CD4-positive, alpha-beta T cell treated with Interleukin-21 for 1 hour (primary cell): Measurements from ENCODE around the gene CARS1.

Experiments used
- DNase-seq: peaks from one replicate; pipeline ENCODE4 v3.0.0-alpha.2; 2020

The CARS1 gene

DNA sequence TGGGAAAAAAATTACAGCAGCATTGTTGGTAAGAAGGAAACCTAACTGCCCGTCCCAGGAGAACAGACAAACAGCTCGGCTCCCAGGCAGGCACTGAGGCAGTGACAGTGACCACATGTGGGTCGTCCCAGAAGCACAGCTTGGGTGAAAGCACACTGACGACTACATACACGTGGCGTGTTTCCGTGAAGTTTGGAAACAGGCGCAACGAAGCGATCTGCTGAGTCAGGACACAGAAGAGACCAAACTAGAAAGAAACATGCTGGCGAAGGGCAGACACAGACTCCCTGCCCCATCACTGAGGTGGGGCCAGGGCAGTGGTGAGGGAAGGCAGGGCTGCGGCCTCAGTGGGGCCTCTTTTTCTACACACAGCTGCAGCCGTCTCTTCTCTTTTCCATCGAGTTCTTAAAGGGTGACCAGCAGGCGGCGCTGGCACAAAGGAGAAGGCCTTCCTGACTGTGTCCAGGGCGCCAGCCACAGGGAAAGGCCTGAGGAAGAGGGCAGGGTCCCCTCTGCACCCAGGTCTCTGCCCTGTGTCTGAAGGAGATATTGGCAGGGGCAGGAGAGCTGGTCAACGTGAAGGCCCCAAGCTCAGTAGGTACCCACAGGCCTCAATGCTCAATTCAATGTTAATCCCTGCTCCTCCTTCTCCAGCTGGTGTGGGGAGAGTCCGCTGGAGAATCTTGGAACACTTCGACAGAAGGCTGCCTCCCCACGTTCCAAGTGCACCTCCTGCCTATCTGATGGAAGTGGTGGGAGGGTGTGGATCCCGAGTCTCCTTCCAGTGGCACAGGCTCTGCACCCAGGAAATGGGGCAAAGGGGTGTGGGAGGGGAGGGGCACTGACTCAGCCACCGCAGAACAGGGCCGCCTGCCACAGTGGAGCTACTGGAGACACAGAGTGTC lies 19.9 kb downstream of the CARS1 start:
- DNase-seq: peak; percentile 52

DNA sequence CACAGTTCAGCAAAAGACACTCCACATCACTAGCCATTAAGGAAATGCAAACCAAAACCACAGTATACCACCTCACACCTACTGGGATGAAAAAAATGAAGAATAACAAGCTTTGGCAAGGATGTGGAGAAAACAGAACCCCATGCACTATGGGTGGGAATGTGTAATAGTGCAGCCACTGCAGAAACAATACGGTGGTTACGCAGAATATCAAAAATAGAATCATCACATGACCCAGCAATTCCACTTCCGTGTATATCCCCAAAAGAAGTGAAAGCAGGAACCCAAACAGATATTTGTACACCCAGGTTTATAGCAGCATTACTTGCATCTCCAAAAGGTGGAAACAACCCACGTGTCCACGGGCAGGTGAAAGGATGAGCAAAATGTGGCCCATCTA lies 20.8 kb downstream of the CARS1 start:
- peak; percentile 7 for DNase-seq

DNA sequence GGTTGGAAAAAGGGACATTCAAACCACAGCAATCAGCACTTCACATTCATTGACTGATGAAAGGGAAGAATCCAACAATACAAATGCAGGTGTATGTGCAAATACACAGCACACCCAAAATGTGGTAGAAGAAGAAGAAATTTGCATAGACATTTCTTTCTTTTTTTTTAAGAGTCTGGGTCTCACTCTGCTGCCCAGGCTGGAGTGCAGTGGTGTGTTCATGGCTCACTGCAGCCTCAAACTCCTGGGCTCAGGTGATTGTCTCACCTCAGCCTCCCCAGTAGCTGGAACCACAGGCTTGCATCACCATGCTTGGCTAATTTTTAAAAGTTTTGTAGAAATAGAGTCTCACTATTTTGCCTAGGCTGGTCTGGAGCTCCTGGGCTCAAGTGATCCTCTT lies 21.9 kb downstream of the CARS1 start:
- DNase-seq: no peak

DNA sequence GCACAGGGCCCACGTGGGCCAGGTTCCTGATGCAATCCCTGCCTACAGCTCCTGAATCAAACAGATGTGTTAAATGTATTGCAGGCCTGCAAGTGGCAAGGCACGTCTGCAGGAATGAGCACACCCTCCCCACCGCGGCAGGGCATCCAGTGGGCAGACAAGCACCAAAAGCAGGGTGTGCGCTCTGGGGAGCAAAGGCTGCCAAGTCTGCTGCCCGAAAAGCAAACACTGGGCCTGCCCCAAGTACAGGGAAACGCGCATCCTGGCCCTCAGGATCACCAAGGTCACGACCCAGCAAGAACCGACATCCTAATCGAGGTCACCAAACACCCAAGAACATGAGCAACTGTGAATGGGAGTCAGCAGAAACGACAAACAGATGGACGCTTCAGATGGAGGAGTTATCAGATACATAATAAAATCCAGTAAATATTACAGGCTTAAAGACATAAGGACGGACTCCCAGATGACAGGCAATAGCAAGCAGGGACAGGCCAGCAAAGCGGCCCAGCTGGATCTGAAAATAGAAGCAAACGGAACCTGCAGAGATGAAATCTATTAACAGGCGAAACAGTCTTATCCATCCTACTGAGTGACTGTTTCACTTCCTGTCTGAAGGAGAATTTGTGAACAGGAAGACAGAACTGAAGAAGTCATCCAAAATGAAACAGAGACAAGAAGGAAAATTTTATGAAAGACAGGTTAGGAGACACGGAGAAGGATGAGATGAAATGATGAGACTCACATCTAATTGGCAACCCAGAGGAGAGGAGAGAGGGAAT lies 26.7 kb downstream of the CARS1 start:
- DNase-seq: no peak

DNA sequence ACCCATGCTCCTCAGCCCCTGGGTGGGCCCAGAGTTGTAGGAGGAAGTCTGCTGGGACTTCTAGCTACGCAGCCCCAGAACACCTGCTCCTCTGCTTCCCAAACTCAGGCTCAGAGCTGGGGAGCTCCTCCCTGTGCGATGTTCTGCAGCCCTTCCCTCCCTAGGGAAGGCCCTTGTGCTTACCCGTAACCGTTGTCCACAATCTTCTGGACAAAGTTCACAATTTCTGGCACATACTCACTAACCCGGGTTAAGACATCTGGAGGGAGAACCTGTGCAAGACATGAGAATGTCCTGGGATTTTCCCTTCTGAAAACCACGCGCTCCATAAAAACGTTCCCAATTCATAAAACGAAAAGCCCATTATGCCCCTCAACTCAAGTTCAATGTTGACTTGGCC lies 28.4 kb downstream of the CARS1 start:
- DNase-seq: no peak

DNA sequence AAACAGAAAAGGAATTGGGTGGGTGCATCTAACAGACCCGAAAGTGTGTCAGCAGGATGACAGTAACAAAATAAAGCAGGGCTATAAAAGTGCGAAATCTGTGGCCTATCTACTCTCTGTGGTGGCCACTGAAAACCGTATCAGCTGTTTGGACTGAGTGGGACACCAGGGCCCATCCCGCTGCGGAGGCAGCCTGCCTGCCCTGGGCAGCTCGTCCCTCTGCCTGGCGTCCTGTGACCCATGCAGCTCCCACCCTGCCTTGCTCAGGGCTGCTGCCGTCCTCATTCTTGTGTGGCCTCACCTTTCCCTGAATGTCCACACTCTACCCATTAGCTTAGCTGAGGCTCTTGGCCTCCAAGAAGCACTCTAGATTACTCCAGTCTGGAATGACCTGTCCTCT lies 30.4 kb downstream of the CARS1 start:
- DNase-seq: no peak

DNA sequence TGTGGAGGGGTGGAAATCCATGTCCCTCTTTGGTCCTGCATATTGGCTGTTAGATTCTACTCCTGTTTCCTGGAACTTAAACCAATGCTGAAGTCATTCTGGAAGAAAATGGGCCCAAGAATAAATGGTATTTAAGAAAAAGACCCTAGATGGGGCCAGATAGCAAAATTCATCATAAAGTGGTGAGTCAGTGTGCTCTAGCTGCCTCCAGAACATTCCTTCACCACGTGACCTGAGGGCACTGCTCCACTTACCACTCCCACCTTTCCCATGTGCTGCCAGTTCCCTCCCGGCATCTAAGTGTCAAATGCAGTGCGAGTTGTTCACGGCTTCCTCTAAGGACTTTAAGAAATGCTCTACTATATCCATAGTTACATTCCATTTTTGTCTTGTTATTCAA lies 34.2 kb downstream of the CARS1 start:
- DNase-seq: no peak

DNA sequence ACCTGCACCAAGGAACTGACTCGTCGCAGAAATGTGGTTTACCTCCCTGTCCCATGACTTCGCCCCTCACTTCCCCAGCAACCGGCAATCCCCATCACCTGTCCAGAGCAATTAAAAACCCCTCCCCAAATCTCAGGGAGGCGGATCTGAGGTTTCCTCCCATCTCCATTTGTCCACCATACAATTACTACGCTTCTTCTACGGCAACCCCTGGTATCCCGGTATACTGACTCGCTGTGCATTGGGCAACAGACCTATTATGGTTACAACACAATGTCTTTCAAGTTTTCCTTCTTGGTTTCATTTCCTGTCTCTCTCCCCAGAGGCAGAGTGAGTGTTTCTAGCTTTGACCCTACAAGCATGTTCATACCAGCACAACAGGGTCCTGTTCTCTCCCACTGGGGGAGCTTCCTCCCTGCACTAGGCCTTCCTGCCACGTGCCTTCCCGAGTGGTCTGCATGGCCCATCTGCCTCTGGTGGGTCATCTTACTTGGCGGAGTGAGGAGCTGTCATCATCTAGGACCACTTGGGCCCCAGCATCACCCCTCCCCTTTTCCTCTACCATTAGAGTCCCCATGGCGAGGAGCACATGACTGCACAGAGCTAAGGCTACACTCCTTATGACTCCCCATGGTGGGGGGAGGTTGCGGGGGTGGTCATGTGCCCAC lies 34.8 kb downstream of the CARS1 start:
- DNase-seq: no peak

DNA sequence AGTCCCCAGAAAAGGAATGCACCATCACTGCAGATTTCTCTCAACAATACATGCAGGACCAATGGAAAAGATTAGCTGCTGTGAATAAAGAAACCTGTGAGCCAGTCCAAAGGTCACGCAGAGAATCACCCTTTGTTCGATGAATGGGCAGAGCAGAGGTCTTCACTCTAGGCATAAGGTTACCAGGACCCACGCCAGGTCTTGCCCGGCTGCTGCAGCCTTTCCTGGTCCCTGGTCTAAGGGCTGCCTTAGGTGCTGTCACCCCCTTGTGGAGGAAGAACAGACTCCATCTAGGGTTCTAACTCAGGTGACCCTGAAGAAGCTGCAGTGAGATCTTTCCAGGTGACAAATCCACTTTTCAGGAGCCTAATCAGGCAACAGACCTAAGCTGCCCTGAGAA lies 36.1 kb downstream of the CARS1 start:
- DNase-seq: peak; percentile 59

DNA sequence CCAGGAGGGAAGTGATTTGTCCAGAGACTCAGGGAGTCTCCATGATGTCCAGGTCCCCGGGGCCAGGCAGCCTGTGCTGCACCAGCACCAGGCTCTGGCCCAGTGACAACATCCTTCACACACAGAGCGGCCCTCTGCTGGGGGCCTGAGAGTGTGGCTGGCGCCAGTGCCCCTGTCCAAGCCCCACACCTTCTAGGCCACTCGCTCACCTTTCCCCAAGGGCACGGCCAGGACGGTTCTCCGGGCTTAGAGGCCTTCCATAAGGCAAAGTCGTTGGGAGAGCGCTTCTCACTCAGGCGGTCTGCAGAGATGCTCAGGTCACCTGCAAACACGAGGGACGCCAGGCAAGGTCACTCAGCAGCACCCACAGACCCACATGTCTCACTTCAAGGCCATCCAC lies 37.2 kb downstream of the CARS1 start:
- no peak for DNase-seq

DNA sequence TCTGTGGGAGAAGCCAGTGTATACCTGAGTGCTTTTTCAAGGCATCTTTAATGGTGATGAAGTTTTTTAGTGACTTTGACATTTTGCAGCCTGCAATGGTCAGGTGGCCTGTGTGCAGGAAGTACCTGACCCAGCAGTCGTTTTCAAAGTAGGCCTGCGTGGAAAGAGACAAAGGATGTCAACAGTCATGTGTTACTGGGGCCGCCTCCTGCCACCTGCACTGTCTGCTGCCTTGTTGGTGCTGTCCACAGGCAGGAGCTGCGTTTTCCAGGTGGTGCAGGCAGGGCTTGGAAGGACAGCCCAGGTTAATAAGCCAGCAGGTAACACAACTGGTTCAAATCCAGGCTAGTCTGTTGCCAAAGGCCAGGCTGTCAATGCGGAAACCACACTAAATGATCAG lies 38.6 kb downstream of the CARS1 start:
- no peak for DNase-seq

DNA sequence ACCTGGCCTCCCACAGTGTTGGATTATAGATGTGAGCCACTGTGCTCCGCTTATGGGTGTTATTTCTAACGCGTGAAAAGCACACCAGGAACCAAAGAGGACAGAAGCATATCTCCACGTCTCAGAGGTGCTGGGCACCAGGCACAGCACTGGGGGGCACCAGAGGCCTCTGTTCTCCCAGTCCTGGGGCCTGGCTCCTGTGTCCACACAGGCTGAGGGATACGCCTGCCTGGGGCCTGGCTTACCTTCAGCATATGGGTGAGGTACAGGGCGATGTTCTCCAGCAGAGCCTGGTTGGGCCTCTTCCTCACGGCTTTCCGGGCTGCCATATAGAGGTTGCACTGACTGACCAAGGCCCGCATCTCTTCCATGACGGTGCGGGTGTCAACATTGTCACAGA lies 40.4 kb downstream of the CARS1 start:
- DNase-seq: no peak

DNA sequence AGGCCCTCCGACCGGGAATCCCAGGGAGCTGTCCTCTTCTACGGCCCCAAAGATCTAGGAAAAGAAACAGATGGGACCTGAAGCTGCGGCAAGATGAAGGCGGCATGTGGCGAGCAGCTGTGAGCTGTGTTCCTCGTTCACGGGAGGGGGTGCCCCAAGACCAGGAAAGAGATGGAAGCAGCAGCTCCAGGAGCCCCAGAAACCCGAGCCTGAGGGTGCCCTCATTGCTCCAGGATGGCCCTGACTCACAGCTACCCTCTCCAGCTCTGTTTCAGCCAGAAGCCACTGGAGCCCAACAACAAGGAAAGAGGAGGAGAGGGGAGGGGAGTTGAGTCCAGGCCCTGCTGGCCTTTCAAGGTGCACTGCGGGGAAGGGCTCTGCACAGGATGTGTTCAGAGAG lies 41.4 kb downstream of the CARS1 start:
- no peak for DNase-seq

DNA sequence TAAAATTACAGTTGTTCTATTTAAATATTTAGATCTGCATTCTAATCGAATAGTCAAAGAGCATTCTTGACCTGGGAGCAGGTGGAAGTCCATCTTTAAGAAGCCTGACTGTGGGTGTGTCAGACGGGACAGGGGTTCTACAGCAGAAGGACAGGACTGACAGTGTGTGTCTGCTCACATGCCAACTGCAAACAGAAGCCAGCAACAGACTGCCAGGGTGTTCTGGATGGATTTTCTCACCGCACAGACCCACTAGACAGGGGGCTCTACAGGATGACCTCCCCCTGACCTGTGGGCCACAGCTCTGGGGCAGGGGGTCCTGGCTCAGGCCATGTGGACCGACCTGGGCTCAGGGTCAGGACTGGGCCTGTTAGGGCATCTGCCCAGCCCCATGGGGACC lies 42.3 kb downstream of the CARS1 start:
- no peak for DNase-seq

DNA sequence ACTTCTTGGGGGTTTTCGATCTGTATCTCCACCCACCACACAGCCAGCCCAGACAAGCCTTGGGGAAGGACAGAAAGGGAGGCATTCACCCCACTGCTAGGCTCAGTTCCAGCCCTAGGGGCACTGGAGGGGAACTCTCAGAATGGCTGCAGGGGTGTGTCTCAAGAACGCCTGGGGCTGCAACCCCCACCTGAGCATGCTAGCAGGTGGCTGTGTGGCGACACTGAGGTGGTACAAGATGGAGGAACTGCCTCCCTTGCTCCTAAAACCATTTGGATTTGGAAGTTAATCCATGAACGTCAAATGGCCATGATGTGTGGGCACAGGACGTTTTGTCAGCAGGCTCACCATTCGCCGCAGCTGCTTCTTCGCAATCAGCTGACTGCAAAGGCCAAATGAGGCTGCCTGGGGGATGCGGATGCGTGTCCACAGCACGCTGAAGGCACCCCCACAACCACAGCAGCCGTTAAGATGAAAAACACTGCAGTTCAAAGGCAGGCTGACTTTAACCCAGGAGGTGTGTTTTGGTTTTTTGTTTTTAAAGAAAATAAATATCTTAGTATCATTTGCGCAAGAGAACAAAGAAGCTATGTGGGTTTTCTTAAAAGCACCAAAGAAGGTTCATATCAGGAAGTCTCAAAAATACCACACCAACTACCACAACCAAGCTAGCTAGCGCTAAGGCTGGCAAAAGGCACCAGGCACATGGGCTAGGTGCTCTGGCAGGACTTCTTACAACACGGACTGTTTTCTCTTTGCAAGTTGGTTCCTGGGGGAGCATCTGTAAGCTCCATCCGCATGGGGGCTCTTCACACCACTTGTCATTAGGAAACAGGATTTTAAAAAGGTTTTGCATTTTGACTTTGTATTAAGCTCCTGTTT lies 42.9 kb downstream of the CARS1 start:
- DNase-seq: peak; percentile 79

DNA sequence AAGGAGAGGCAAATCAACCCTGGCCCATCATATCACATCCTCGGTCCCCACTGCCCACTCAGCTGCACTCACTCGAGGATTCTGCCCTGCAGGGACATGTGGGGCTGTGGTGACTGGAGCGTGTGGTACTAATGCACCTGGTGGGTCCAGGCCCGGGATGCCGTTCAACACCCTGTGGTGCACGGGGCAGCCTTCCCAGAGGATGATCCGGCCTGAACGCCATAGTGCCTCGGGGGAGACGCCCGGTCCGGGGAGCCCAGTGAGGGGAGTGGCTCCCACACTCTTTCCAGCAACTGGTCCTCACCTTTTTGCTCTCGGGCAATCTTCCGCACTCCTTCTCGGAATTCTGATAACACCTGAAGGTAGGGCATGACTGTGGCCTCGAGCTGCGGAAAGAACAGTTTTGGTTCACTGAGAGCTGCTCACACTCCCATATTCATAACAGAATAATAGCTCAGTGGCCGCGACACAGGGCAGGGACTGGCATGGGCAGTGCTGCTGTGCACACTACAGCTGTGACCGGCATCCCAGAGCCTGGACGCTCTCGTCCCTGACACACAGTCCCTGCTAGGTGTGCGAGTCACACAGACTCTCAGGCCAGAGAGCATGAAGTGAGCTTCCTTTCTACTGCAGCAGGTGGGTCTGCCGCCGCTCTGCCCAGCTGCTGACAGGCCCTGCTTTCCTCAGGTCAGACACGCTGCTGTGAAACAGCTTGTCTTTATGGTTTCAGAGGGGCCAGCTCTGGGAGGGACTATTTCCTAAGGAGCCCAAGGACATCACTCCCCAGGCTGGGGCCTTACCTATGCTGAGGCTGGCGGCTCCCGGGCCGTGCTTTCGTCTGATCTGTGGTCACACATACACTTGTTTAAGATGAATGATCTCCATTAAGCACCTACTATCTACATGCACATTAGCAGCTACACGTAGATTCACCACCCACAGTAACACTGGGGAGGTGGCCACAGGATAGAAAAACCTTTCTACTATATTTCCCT lies 45.0 kb downstream of the CARS1 start:
- no peak for DNase-seq

DNA sequence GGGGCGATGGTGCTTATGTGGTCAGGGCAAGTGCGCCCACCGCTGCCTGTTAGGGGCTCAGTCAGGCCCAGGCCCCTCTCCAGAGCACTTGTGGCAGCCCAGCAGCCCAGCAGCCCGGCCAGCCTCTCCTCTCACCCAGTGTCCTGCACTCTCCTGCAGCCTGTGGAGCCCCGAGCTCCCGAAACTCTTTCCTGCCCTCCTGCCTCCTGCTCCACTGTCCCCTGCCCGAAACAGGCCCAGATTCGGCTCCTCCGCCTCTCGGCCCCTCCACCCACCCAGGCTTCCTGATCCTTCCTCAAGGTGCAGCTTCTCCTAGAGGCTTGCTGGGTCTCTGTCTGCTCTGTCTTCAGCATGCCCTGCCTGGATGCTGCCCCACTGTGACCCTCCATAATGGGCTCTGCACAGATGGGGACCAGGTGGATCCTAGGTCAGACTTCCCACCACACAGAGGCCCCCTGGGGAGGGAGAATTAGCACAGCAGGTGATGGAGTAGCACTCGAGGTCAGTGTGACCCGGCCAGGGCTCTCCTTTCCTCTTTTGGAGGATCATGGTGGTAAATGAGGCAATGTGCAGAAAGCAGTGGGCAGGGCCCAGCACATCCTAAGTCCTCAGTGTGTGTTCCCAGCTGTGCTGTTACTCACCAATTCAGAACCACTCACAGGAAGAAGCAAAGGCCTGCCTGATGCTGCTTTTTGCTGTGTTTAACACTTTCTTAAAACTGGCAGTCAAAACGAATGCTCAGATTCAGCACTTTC lies 46.5 kb downstream of the CARS1 start:
- DNase-seq: no peak

DNA sequence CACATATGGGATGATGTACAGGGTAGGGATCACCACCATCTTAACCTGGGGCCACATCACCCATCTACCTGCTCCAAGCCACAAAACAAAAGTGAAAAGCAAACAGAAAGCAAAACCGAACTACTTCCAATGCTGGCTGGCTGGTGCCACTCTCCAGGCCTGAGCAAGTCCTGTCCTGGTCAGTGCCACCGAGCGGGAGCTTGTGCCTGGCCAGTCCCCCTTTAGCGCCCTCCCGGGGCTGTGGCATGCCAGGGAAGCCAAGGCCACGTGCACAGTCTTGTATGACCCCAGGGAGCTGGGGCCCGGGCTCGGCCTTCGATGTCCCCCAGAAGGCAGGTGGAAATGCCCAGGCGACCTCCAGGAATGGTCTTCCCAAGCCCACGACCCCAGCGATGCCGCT lies 47.2 kb downstream of the CARS1 start:
- DNase-seq: no peak

DNA sequence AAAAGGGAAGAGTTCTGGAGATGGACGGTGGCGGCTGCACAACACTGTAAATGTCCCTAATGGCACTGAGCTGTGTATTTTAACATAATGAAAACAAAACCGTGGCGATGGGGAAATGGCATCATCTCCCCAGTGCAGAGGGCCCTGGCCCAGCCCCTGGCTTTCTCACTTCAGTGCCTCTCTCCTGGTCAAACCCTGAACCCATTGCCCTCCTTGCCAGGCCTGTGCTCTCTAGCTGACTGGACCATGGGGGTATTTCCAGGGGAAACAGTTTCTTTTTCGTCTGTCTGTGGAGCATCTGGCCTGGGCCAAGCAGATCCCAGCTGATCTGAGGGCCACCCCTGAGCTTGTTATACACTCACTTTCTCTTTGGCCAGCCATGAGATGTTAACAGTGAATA lies 47.7 kb downstream of the CARS1 start:
- DNase-seq: no peak

DNA sequence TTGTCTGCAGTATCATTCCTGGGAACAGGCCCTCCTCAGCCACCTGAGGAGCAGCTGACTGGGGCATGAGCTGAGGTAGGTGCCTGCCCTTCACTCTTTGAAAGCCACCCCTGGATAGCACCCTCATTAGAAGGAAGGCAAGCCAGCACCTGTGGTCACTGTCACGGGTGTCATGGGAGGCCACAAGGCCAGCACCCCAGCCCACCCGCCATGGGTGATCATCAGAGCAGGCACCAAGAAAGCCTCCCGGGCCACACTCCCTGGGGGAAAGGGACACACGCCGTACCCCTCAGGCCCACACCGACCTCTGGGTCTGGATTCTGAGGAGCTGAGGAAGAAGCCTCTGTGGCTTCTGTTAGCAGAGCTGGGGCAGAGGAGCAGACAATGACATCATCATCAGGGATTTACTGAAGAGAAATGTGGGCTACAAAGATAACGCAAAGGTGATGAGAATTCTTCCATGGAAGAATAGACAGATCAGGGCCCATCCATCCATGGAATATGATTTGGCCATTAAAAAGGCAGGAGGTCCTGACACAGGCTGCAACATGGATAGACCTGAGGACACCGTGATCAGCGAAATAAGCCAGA lies 48.4 kb downstream of the CARS1 start:
- no peak for DNase-seq
